Tongue (tissue), 2 donors: ENCODE measurements around the gene CBFA2T3. TPM values are rescaled to one million over a fixed set of nuclear protein-coding genes. Genes with fewer than 3 reads are reported as not detected.
"Not testable (repeated sequence)": the region's sequence is repeated elsewhere in the genome, so short reads cannot be mapped to it uniquely, and the experiment has no call there.

Source experiments
- DNase-seq: peaks from one replicate; pipeline ENCODE4 v3.0.0-alpha.2; 2015
- total RNA-seq: library from RNA; depleted of rRNA; stranded (reverse); fragments of >200 nt; gene quantifications from one replicate; pipeline ENCODE4 v1.2.3, GENCODE V29; 2014

CBFA2T3 gene
- 3.6 TPM for total RNA-seq

DNA sequence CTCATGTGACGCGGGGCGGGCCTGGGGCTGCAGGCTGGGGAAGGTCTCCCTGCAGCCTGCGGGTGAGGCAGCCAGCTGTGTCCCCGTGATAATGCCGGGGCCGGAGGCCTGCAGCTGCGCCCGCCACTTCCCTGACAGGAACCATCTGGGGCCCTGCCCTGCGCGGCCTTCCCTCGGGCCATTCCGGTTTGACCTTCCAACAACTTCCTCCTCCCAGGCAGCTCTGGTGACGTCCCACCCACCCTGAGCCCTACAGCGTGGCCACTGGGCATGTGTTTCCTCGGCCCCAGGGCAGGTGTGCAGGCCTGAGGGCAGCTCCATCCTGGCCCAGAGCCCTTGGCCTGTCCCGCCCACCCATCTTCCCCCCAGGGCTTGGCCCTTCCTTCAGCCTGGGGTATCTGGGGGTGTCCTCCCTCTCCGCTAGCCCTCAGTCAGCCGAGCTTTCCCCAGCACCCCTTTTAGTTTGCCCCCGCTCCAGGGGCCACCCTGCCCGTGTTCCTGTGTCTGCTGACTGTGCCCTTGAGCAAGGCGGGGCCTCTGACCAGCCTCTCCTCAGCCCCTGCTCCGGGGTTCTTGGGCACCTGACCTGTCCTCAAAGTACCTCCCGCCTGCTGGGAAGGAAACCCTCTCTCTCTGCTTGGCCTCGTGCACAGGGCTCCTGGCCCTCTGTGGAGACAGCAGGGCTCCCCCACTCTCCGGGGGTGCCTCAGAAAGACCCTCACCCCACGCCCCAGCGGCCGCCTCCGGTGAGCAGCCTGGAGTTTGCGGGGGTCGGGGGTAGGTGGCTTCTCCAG, at the start of gene CBFA2T3:
TSS of gene CBFA2T3 (minus strand) at position 190 of the 794 bp plus-strand sequence. CDS start 400 bp downstream, outside the sequence.
- DNase-seq, result peak; percentile 81

DNA sequence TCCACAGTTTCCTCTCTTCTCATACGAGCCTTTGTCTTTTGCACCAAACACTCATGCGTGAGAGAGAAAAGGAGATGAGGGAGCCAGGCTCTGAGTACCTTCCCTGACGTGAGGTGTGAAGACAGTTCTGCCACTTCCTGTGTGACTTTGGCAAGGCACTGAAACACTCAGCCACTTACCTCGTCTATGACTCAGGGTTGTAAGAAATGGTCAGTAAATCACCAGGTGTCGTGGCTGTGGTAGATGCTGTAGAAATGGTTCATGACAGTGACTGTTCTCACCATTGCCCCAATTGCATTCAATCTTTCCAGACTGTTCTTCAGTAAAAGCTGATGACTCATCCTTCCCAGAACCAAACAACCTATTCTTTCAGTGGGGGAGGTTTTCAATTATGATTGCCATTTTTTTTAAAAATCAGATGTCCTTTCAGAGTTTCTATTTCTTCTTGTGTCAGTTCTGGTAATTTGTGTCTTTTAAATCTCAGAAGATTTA, 49.2 kb upstream of the CBFA2T3 start:
- no peak for DNase-seq

DNA sequence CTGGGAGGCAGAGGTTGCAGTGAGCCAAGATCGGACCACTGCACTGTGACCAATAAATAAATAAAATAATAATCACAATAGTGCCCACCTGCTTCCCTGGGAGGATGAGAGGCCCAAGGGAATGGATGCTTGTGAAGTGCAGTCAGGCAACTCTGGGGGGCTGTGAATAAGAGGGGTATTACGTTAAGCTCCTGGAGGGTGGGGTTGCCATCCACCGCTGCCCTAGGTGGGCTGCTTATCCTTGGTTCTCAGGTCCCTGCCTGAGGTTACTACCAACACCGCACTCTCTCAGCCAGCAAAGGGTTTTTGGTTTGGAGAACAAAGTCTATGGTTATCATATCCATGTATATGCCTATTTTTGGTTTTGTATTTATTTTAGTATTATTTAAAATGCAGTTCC, 48.6 kb upstream of the CBFA2T3 start:
- DNase-seq, result no peak

DNA sequence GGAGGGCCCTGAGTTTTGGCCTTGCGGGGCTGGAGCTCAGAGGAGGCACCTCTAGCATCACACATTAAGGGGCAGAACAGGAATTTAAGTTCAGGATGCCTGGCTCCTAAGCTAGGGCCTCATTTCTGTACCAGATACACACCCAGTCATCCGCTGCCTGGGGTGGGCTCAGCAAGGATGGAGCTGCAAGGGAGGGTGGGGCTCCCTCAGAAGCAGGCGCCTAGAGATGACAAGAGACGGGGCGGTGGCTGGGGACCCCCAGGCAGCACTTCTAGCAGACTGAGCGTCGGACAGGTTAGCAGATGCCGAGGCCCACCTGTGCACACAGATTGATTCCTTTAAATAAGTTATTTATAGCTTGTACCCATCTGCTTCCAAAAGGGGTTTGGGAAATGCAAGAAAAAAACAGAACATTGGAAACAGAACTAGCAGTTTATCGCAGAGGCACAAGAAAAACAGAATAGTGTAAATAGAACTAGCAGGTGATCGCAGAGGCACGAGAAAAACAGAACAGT, 47.6 kb upstream of the CBFA2T3 start:
- no peak for DNase-seq

DNA sequence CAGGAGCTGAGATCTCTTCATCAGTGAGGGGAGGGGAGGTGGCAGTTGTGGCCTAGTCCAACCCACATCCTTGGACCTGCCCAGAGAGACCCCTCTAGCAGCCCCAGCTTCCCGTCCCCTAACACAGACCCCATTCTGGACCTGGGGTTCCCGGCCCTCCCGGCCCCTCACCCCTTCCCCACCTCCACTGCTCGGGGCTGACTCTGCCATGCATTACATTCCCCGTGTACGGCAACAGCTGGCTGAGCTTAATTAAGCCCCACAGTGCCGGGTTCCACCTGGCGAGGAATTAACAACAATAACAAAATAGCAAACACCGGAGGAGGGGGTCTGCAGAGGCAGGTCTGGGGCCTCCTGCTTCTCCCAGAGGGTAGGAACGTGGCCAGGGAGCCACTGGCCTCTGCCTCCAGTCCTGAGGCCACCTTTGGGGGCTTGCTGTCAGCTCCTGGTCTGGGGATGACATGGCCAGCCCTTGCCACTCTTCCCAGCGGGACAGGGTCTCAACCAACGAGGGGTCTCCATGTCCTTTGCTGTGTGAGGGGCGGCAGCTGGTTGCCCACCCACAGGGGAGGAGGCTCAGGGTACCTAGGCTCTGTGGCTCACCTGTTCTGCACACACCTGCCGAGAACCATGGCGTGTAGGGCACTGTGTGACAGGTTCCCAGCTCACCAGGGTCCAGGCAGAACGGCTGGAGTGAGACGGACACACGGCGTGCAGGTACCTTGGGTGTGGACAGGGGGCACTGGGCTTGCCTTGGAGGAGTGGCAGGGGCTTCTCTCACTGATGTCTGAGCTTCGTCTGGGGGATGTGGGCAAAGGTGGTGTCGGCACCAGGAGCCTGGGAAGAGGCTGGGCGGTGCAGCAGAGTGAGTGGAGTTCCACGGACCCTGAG, 46.9 kb upstream of the CBFA2T3 start:
- DNase-seq, result no peak

DNA sequence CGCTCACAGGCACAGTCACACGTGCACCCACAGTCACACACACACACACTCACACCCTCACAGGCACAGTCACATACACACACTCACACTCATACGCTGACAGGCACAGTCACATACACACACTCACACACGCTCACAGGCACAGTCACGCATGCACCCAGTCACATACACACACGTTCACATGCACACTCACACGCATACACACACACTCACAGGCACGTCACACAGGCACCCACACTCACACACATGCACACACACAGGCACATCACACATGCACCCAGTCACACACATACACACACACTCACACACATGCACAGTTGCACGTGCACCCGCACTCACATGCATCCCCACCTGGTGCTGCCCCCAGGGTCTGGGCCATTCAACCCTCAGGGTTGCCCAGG, 46.1 kb upstream of the CBFA2T3 start:
- DNase-seq, result no peak

DNA sequence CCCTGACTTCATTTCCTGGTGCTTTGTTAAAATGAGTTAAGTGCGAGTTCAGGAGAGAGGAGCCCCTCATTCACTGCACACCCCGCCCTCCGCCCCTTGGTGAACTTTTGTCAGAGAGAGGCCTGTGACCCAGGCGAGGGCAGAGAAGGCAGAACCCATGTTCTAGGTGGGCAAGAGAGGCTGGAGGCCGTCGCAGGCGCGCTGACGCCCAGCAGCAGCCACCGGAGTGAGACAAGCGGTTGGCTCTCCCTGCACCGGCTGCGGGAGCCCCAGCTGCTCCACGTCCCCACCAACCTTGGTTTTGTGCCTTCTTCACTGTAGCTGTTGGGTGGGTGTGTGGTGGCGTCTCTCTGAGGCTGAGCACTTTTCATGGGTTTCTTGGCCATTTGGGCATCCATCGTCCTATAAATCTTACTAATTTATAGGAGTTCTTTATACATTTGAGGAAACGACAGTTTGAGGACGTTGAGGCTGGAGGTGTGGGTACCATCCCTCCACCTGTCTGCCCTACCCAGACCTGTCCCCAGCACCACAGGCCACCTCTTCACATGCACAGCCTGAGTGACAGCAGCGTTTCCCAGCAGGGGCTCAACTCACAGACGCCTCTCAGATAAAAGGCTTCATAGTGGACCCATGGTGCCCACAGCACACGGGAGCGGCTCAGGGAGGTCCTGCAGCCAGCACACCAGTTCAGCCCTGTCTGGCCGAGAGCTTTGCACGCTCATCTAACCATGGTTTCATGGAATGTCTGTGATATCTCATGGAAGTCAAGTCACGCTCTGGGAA, 45.2 kb upstream of the CBFA2T3 start:
- no peak for DNase-seq

DNA sequence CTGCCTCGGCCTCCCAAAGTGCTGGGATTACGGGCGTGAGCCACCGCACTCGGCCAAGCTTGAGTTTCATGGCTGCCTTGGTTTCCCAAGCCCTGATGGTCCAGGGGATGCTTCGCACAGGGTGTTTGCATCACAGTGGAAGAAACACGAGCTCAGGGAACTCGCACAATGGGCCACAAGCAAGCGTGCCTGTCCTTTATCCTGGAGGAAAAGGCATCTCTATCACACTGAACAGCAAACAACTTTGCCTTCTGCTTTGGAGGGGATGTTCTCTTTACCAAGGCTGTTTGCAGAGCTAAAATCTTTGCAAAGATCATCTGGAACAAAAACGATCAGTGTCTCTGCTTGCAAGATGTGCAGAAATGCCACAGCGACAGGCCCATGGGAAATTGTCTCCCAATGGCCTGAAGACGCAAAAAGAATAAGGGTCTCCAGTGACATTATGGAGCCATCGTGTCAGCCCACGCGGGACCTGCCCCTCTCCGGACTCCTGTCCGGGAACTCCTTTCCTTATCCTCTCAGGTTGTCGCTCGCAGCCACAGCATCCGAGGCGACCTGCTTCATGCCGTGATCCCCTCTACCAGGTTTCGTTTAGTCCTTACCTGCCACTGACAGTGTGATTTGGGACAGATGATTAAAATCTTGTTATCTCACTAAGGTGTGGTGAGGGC, 44.1 kb upstream of the CBFA2T3 start:
- no peak for DNase-seq

DNA sequence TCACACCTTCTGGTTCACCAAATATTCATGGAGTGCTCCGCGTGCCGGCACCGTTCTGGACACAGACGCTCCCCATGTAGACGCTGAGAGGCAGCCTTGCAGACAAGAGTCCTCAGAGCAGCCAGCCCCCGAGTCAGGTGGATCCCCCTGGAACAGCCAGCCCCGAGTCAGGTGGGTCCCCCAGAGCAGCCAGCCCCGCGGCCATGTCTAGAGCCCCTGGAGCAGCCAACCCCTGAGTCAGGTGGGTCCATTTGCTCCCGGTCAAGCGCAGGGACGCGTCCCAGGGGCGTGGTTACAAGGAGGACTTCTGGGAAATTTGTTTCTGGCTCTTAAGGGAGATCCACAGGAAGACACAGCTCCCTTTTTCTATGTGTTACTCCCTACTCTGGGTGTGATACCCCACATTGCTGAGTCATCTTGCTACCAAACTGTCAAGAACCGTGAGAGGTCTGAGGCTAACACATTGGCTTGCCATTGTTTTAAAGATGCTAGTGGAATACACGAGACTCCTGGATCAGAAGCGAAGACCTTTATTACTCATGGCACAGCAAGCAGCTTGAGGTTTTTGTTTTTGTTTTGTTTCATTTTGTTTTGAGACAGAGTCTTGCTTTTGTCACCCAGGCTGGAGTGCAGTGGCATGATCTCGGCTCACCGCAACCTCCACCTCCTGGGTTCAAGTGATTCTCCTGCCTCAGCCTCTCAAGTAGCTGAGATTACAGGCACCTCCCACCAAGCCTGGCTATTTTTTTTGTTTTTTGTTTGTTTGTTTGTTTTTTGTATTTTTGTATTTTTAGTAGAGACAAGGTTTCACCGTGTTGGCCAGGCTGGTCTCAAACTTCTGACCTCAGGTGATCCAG, 43.3 kb upstream of the CBFA2T3 start:
- DNase-seq, result no peak

DNA sequence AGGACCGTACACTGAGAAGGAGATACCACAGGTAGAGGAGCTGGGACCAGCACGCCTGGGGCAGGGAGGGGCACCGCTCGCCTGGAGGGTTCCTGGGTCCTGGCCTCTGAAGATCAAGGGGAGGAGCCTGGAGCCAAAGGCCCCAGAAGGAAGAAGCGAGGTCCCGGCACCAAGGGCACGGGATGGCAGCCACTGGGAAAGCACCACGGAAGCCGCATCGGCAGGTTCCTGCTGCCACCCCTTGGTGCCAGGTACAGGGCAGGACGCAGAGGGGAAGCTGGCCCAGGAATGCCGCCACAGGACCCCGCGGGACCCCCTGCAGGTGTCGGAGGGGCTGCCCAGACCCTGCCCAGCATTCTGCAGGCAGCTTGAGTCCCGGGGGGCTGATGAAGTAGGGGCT, 42.5 kb upstream of the CBFA2T3 start:
- DNase-seq, result no peak

DNA sequence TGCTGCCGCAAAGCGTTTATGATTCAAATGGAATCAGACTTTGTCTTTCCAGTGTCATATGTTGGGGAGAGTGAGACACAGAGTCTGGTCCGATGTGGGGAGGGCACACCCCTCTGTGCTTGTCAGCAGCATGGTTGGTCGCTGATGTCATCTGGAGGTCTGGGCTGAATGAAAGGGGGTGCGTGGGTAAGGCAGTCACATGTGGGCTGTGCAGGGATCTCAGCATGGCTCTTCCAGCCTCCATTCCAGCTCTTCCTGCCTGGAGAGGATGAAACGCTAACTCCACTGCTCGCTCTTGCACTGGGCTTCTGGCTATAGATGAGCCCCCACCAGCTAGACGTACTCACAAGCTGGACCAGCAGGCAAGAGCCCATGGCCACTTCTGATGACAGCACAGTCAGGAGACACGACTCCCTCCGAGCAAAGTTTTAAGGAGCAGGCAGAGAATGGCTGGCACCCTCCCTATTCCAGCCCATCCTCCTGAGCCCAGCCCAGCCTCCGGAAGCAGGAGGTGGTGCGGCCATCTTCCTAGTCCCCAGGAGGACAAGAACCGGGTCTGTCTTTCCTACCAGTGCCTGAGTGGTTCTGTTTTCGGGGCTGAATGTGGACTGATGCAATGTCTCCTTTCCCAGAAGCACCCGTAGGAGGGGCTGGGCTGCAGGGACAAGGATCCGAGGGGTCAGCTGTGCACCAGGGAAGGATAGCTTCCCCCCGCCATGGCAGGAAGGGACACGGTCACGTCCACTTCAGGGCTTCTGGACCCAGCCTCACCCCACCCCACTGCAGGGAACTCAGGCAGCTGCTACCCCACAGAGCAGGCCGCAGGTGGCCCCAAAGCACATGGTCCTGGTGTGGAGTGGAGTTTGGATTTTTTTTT, 41.5 kb upstream of the CBFA2T3 start:
- no peak for DNase-seq

DNA sequence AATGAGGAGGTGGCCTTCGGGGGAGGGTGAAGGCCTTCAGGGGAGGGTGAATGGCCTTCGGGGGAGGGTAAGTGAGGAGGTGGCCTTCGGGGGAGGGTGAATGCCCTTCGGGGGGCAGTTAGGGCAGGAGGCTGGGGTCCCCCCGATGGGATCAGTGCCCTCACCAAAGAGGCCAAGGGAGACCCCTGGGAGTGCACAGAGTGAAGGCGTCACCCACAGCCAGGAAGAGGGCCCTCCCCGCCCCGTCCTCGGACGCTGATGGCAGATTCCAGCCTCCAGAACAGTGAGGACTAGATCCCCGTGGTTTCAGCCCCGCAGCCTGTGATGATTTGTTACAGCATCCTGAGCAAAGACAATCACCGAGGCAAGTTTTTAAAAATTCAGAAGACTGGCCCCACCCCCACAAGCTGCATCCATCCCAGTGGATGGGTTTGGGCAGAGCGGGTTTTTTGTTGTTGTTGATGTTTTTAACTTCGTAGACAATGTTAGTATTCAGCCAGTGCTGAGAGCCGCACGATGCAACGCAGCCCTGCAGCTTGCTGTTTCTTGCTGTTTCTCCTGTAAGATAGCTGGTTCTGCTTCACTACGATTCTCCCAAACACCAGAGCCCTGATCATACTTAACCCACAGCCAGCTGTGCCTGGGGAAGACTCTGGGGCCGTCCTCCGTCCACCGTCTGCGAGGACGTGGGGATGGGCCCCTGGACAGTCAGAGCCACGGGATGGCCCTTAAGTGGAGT, 40.7 kb upstream of the CBFA2T3 start:
- DNase-seq, result no peak

DNA sequence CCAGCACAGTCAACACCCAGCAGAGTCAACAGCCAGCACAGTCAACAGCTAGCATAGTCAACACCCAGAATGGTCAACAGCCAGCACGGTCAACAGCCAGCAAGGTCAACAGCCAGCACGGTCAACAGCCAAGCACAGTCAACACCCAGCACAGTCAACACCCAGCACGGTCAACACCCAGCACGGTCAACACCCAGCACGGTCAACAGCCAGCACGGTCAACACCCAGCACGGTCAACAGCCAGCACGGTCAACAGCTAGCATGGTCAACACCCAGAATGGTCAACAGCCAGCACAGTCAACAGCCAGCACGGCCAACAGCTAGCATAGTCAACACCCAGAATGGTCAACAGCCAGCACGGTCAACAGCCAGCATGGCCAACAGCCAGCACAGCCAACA, 39.6 kb upstream of the CBFA2T3 start:
- not testable (repeated sequence) for DNase-seq

DNA sequence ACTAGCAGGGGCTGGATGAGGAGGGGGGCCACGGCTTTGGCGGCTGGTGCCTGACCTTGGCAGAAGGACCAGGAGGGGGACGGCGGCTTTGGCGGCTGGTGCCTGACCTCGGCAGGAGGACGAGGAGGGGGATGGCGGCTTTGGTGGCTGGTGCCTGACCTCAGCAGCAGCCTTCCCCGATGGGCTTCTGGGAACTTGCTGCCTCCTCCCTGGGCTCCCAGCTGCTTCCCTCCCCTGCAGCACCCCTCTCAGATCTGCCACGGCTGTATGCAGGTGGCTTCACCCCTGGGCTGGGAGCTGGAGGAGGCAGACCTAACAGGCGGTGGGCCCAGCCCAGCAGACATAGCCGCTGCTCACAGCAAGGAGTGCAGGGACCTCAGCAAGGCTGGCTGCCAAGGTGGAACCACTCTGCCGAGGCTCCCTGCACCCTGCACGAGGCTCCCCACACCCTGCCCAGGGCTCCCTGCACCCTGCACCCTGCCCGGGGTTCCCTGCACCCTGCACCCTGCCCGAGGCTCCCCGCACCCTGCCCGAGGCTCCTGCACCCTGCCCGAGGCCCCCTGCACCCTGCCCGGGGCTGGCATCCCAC, 38.4 kb upstream of the CBFA2T3 start:
- no peak for DNase-seq

DNA sequence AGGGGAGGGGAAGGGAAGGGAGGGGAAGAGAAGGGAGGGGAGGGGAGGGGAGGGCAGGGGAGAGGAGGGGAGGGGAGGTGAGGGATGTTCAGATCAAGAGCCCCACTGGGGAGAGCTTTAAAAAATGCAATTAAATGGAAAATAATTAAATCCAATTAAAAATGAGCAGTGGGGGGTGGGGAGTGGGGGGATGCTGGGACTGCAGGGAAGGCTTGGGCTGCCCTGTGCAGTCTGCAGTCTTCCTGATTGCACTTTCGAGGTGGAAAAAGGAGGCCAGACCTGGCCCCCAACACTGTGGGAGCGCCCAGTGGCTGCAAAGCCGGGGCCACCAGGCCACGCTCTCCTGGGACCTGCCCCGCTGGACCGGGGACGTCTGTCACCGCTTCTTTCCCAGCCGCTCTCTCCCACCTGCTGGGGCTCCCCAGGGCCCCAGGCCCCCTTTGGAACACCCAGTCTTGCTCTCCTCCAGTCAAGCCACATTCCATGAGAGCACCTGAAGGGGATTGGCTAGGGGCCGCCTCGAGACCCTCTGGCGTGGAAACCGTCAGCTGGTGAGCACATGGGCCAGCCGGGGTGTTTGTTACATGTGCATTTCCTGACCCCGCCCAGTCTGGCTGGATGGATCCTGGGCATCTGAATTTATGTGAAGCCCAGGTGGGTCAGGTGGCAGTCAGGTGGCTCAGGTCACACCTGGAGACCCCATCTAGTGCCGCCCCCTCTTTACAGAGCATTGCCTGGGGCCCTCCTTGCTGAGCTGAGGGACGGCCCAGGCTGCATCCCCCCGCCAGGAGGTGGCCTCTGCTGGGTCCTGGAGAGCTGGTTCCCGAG, 37.6 kb upstream of the CBFA2T3 start:
- no peak for DNase-seq

DNA sequence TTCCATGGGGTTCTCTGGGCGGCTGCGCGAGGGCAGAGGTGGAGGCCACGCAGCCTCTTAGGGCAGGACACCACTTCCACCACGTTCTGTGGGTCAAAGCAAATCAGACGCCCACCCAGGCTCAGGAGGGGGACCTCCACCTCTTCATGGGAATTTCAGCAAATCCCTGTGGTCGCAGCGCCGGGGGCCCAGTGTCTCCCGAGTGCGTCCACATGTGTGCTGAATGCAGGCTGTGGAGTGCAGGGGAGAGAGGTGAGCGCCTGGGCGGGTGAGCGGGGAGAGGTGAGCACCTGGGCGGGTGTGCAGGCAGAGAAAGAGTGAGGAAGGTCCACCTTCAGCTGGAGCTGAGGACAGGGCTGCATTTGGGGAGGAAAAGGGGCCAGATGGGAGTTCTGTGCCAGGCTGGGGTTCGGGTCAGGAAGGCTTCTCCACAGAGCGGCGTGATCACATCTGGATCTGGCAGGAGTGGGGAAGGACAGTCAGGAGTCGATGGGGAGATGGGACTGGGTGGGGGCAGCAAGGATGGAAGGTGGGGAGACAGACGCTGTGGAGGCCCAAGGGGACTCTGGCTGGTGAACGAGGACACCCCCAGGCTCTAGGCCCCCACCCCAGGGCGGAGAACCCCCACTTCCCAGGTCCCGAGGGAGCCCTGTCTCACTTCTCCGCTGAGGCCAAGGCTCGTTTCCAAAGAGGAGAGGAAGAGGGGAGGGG, 36.8 kb upstream of the CBFA2T3 start:
- DNase-seq, result no peak

DNA sequence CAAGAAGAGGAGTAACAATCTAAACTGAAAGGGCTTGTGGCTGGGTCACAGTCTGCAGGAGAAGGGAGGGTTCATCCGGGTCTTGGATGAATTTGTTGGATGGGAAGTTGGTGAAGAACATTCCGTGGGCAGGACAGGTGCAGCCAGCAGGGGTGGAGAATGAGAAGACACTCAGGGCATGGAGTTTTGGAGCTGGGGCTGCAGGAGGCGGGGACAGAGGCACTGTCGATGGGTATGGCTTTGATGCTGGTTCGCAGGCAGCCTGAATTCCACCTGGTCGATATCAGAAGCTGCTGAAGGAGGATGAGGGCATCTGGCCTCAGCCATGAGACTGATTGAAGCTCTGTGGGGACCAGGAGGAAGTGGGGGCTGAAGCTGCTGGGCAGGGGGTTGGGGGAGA, 36.1 kb upstream of the CBFA2T3 start:
- DNase-seq, result no peak
